NCI-H1417 treated with DMSO at 0.1 percent for 48 hours (cell line): ENCODE results near the gene TGFB1I1.
"Not testable (repeated sequence)": the region's sequence is repeated elsewhere in the genome, so short reads cannot be mapped to it uniquely, and the experiment has no call there.

Experiments used
- DNase-seq: peaks from one replicate; lab custom pipeline; 2025; lab: John Stamatoyannopoulos, UW

The TGFB1I1 gene

DNA sequence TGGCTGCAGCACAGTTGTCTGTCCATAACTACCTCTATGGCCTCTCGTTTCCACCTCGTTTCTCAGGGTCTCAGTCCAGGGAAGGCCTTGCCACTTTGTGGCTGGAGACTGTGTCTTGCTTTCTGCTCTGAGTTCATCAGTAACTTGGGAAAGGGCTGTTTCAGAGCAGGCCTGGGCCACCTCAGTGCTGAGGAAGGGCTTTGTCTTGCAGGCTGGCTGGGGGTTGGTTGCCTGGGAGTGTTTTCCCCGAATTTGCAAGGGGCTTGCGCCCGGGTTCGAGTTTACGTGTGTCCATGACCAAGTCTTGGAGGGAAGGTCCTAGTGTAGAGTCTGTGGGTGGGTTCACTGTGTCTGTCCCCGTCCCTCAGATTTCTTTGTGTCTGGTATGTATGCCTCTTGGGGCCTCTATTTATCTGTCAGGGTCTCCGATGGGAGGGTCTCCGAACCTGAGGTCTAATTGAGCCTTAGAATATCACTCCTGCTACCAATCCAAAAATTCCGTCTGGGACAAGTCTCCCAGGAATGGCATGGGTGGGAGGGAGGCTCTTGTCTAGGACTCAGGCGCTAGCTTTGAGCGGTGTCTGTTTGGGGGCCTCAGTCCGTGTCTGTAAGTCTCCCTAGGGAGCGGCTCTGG is 594 bp upstream of the TGFB1I1 start:
- DNase-seq, result no peak

DNA sequence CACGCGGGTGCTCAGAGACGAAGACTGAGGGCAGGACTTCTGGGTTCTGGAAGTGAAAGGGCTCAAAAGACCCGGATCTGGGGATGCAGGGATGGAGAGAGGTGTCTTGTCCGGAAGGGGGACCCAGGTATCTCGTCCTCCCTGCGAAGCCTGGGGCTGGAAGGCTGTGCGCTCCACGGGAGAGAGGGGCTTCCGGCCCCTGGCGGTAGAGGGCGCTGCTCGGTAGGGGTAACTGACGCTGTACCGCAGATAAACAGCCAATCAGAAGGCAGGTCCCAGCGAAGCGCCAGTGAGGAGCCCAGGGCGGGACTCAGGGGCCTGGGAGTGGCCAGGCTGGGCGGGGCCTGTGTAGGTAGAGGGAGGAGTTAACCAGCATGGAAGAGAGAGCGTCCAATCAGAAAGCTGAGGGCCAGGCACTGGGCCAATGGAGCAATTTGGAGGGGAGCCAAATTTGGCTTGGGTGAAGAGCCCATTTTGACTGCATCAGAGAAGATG is 804 bp downstream of the TGFB1I1 start:
- no peak for DNase-seq

DNA sequence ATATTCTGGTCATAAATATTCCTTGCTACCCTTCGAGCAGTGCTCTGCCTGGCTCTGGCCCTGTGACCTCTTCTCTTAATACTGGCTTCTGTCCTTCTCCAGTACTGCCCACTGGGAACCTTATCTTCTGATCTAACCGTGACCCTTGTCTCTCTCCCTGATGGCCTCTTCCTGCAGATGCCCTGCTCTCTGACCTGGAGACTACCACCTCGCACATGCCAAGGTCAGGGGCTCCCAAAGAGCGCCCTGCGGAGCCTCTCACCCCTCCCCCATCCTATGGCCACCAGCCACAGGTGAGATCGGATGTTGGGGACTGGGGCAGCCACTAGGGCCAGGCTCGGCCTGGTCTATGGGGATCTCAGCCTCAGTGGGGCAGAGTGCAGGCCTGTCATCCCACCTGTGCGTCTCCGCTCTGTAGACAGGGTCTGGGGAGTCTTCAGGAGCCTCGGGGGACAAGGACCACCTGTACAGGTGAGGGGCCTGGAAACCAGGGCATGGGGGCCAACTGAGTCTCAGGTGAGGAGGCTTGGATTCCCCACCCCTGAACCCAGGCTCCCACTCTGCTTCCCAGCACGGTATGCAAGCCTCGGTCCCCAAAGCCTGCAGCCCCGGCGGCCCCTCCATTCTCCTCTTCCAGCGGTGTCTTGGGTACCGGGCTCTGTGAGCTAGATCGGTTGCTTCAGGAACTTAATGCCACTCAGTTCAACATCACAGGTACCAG is 1.5 kb downstream of the TGFB1I1 start:
- no peak for DNase-seq

DNA sequence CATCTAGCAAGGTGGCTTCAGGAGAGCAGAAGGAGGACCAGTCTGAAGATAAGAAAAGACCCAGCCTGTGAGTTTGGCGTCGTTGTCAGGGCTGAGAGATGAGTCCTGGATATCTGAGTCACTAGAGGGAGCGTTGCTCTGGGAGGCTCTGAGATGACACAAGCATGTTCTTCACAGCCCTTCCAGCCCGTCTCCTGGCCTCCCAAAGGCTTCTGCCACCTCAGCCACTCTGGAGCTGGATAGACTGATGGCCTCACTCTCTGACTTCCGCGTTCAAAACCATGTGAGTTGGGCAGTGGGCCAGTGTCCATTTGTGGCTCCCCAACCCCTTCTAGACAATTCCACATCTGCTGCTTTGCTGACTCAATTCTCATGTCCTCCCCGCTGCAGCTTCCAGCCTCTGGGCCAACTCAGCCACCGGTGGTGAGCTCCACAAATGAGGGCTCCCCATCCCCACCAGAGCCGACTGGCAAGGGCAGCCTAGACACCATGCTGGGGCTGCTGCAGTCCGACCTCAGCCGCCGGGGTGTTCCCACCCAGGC is 2.3 kb downstream of the TGFB1I1 start:
- DNase-seq, result no peak

DNA sequence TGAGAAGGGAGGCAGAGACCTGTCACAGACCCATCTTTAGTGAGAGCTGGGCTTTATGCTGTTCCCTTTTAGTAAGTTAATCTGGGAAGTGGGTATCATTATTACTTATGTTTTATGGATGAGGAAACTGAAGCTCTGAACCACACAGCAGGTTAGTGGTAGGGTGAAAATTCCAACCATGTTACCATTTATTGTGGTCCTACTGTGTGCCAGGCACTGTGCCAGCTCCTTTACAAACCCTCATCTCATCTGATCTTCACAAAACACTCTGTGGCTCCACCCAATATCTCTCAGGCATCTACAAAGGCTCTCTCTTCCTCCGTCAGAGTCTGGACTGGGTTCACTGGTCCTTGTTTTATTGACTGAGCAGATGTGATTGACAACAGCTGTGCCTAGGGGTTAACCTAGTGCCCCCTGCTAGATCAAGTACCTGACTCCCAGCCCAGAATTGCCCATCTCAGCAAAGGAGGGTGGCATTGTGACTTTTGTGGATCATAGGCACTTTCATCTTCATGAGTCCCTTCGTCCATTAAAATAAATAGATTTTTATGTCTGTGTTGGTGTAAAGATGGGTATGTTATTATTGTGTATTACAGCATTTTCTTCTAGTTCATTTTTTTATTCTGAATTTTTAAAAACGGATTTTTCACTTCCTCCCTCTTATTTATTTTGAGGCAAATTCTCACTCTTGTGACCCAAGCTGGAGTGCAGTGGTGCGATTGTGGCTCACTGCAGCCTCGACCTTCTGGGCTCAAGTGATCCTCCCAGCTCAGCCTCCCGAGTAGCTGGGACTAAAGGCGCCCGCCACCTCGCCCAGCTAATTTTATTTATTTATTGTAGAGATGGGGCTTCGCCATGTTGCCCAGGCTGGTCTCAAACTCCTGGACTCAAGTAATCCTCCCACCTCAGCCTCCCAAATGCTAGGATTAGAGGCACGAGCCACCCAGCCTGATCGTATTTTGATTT is 3.1 kb downstream of the TGFB1I1 start:
- DNase-seq, result no peak

DNA sequence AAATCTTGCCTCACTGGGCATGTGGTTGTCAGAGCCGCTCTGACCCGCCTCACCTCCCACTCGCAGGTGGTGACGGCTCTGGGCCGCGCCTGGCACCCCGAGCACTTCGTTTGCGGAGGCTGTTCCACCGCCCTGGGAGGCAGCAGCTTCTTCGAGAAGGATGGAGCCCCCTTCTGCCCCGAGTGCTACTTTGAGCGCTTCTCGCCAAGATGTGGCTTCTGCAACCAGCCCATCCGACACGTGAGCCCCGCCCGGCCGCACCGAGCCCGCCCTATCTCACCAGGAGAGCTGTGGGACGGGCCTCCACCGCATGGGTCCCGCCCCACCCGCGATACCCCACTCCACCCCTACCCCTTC is 4.0 kb downstream of the TGFB1I1 start:
- DNase-seq, result no peak

DNA sequence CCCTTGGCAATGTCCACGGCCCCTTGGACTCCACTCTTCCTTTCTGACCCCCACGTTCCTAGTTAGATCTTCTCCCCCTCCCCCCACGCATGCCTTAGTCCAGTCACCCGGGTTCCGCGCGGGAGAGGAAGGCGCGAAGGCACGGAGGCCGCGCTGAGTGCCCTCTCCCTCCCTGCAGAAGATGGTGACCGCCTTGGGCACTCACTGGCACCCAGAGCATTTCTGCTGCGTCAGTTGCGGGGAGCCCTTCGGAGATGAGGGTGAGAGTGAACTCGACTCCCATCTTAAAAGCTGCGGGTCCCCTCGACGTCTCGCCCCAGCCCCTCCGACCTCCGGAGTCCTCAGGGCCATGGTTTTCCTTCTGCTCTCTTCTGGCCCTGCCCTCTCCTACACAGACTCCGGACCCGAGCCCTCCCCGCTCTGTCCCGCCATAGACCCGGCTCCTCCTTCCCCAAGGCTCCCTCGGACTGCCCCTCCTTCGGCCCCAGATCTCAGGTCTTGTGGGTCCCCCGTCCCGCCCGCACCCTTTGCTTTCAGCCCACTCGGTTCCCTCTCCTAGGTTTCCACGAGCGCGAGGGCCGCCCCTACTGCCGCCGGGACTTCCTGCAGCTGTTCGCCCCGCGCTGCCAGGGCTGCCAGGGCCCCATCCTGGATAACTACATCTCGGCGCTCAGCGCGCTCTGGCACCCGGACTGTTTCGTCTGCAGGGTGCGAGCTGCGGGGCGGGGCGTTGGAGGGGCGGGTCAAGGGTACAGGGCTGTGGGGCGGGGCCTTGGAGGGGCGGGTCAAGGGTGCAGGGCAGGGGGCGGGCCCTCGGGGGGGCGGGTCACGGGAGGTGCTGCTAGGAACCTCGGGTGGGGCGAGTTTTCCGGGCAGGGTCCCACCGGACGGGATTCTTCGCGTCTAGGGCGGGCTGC is 4.6 kb downstream of the TGFB1I1 start:
- DNase-seq, result no peak

DNA sequence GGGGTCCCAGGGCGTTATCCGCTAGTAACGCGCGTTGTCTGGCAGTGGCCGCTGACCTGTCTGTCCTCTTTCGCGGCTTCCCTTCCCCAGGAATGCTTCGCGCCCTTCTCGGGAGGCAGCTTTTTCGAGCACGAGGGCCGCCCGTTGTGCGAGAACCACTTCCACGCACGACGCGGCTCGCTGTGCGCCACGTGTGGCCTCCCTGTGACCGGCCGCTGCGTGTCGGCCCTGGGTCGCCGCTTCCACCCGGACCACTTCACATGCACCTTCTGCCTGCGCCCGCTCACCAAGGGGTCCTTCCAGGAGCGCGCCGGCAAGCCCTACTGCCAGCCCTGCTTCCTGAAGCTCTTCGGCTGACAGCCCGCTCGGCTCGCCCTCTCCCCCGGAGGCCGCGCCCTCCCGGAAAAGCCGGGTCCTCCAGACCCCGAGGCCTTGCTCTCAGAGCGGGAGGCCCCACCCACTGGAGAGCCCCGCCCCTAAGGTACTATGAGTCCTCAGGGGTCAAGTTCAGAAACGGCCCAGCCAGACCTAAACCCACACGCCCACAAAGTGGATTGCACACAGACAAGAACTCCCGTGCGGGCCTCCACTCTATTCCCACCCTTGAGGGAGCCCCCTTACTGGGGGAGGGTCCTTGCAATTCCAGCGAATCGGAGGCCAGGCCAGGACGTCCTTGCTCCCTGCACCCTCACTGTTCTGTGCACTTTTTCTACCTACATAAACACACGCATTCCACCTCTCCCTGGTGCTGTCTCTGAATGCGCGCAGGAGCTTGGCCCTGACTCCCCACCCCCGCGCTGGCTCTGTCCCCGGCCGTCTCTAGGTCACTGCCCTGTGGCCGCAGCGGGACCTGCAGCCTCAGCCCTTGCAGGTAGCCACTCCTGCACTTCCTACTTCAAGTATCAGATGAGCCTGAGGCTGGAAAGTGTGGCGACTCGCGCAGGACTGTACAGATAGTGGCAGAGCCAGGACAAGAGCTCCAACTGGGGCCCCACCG is 5.6 kb downstream of the TGFB1I1 start:
- no peak for DNase-seq

DNA sequence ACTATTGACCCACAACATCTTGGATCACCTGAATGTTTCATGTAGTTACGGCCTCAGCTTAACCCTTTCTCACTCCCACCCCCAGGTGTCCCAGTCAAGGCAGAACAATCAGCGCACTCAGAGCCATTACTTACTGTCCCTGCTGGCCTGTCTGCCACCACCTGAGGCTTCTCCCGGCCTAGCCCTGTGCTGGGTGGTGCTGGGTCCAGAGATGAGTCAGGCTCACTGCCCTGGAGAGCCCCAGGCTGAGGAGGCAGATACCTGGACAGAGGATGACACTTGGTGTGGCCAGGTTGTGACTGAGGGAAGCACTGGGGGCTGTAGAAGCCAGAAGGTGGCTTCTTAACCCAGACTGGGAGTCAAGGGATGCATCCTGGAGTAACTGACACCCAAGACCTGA is 7.0 kb downstream of the TGFB1I1 start:
- no peak for DNase-seq

DNA sequence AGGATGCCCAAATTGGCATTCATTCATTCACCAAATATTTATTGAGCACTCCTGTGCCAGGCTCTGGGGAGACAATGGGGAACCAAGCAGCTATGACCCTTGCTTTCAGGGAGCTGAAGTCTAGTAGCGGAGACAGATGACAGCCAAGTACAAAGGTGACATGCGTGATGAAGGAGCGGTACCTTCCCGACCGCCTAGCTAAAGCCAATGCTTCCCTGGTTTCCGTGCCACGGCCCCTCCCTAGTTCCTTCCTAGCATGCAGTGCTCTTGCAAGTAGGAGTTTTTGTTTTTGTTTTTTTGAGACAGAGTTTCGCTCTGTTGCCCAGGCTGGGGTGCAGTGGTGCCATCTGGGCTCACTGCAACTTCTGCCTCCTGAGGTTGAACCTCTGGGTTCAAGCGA is 7.8 kb downstream of the TGFB1I1 start:
- DNase-seq, result no peak

DNA sequence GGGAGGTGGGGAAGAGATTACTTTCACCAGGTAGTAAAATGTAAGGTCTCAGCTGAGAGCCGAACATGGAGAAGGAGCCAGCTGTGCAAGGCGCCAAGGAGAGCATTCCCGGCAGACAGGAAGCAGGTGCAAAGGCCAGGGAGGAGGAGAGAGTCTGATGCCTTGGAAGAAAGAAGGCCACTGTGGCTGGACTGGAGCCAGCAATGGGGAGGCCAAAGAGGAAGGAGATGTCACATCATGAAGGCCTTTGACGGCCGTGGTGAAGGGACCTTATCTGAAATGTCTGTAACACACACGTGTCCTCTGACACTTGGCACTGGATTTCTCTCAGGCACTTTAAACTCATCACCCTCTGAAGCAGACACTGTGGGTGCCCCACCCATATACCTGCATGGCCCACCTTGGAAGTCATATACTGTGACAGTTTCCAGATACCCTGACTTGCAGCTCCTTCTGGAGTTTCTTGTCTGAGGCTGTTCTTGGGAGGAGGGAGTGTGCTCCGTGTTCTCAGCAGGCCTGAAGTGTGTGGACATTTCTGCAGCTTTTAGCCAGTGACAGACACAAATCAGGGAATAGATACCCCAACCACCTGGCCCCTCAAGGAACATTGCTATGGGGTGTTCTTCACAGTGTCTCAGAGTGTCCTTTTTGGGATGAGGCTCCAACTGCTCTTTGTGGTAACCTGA is 9.0 kb downstream of the TGFB1I1 start:
- DNase-seq, result no peak

DNA sequence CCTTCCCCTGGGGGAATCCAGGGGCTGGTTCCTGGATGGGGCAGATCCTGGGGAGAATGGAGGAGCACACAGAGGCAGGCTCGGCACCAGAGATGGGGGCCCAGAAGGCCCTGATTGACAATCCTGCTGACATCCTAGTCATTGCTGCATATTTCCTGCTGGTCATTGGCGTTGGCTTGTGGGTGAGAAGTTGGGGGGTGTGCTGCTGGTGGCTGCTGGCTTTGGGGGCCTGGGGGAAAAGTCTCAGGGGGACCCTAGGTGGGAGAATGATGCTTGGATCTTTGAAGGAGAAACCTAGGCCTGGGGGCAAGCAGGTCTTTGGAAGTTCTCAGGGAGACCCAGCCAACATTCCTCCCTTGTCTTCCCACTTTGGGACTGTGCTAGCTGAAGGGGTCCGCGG is 11.1 kb downstream of the TGFB1I1 start, which contains the start of gene SLC5A2:
SLC5A2 (plus strand) TSS at position 43 of the 400 bp plus-strand sequence; CDS start at position 57, 14 bp downstream.
- no peak for DNase-seq

DNA sequence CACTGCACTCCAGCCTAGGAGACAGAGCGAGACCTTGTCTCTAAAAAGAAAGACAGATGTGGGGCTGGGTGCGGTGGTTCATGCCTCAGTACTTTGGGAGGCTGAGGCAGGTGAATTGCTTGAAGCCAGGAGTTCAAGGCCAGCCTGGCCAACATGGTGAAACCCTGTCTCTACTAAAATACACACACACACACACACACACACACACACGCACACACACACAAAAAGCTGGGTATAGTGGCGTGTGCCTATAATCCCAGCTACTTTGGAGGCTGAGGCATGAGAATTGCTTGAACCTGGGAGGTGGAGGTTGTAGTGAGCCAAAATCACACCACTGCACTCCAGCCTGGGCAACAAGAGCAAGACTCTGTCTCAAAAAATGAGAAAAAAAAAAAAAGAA is 12.1 kb downstream of the TGFB1I1 start:
- not testable (repeated sequence) for DNase-seq

DNA sequence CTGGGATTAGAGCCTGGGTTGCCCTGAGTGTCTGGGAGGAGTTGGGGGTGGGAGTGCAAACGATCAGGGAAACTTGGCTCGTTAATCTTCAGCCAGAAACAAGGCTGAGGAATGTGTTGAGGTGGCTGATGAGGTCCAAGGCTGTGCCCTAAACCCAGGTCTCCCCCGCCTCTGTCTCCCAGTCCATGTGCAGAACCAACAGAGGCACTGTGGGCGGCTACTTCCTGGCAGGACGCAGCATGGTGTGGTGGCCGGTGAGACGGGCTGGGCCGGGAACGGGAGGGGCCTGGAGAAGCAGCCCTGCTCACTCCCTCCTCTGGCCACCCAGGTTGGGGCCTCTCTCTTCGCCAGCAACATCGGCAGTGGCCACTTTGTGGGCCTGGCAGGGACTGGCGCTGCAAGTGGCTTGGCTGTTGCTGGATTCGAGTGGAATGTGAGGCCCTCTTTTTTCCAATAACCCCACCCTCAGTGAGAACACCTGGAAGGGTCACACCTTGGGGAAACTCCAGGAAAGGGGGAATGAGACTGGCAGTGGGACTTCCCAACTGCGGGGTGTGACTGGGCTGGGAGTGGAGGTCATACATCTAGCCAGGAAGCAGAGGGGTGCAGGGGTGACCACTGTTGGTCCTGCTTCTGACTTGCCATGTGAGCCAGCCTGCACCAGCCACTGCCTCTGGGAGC is 12.7 kb downstream of the TGFB1I1 start:
- DNase-seq, result no peak

DNA sequence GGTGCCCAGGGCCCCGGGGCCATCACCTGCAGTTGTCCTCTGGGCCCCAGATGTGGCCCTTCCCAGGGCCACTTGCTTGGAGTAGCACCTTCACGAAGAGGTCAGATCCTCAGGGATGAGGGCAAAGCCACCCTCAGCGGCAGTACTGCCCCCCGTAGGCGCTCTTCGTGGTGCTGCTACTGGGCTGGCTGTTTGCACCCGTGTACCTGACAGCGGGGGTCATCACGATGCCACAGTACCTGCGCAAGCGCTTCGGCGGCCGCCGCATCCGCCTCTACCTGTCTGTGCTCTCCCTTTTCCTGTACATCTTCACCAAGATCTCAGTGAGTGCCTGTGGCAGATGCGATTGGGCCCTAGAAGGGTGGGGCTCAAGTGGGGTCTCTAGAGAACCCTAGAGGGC is 13.6 kb downstream of the TGFB1I1 start:
- no peak for DNase-seq

DNA sequence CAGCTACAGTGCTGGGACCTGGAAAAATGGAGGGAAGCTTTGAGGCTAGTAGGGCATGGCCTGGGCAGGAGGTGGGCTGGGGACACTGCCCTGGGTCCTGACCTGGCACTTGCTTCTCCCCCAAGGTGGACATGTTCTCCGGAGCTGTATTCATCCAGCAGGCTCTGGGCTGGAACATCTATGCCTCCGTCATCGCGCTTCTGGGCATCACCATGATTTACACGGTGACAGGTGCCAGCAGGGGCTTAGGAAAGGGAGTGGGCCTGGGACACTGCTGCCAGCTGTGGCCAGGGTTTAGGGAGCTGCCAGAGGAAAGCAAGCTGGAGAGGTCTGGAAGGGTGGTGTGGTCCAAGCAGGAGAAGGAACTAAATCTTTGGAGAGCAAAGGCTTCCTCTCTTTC is 14.1 kb downstream of the TGFB1I1 start:
- DNase-seq, result no peak

DNA sequence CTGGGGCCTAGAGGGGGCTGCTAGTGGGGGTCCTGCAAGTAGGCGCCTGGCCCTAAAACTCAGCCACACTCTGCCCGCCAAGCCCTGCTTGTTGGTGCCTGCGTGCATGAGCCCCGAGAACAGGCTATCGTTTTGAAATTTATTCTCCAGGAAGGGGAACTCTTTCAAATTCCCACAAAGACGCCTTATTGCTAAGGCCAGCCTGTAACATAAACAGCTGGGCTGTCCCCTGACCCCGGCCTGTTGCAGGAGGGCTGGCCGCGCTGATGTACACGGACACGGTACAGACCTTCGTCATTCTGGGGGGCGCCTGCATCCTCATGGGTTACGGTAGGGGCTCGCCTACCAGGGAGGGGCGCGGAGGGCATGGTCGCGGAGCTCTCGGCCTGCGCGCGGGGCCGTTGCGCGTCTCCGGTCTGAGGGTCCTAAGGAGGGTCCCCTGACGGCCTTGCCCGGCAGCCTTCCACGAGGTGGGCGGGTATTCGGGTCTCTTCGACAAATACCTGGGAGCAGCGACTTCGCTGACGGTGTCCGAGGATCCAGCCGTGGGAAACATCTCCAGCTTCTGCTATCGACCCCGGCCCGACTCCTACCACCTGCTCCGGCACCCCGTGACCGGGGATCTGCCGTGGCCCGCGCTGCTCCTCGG is 15.2 kb downstream of the TGFB1I1 start:
- no peak for DNase-seq
